GM21367 (cell line): ENCODE measurements around the gene GRIFIN.

ENCODE experiments used
- ATAC-seq: cut with Tn5 transposase; IDR thresholded peaks from one replicate; pipeline ENCODE4 v1.9.1; 2021; ENCODE audit not compliant: unreplicated experiment

GRIFIN gene

GRCh38 chr7:2437136-2437535 lies 39.1 kb downstream of the GRIFIN start:
- no peak for ATAC-seq

GRCh38 chr7:2436341-2437104 lies 39.7 kb downstream of the GRIFIN start:
- ATAC-seq: no peak

- ATAC-seq: no peak
Measured at GRCh38 chr7:2435146-2435545, 41.1 kb downstream of the GRIFIN start.

- ATAC-seq: no peak
Measured at GRCh38 chr7:2433713-2434550, 42.3 kb downstream of the GRIFIN start.

GRCh38 chr7:2432910-2433712 lies 43.1 kb downstream of the GRIFIN start:
- no peak for ATAC-seq

GRCh38 chr7:2431260-2431867 lies 44.8 kb downstream of the GRIFIN start:
- no peak for ATAC-seq

- no peak for ATAC-seq
Measured at GRCh38 chr7:2425749-2426148, 50.4 kb downstream of the GRIFIN start.
